ENCODE results near the gene TMEM231. TPM values are rescaled to one million over a fixed set of nuclear protein-coding genes. Genes with fewer than 3 reads are reported as not detected.

Gene TMEM231
- total RNA-seq, 1 donor from 2014 or later = 10.8 TPM

DNA sequence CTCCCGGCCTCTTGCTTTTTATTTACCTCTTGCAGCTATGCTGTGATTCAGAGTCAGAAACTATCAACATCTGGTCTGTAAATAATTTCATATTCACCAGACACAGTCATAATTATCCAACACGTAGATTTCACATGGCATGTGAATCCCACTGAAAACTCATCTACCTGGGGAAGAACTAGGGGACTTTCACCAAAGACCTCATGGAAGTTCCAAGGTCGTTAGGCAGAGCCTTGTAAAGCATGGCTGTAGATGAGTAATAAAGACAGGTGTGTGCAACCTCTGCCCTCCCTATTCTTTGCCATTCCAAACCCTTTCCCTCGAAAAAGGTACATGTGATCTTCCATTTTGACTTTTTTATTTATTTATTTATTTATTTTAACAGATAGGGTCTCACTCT lies 18.3 kb downstream of the TMEM231 start:
- Mint-ChIP-seq H3K27ac (no peak overlapping the region), H3K4me1 (no peaks in the 10 kb centered on the region), H3K27me3 (ENCODE audit: low read depth) (no peaks in the 10 kb centered on the region), H3K4me3 (no peak overlapping the region), H3K36me3 (no peaks in the 10 kb centered on the region), H3K9me3 (no peaks in the 10 kb centered on the region)
- no peak for TF ChIP-seq CTCF (IDR thresholded peaks at IDR 0.05; ENCODE audit: unreplicated experiment)
- DNase-seq (ENCODE audit: low spot score in 2 of 2, unreplicated experiment in 2 of 2) = no peak

GRCh38 chr16:75535901-75536300 lies 20.2 kb downstream of the TMEM231 start, which contains the start of gene CHST5:
TSS of gene CHST5 (minus strand) at chr16:75536108. CDS start at chr16:75530384, 5,724 bp downstream.
- Mint-ChIP-seq H3K9me3 (no peaks in the 10 kb centered on the region), H3K36me3 (no peaks in the 10 kb centered on the region), H3K4me1 (no peaks in the 10 kb centered on the region), H3K27ac (no peak within 1 kb of the TSS), H3K4me3 (no peak within 1 kb of the TSS), H3K27me3 (ENCODE audit: low read depth) (no peaks in the 10 kb centered on the region)
- TF ChIP-seq CTCF (IDR thresholded peaks at IDR 0.05; ENCODE audit: unreplicated experiment) = no peak
- DNase-seq (ENCODE audit: low spot score in 2 of 2, unreplicated experiment in 2 of 2) = no peak

DNA sequence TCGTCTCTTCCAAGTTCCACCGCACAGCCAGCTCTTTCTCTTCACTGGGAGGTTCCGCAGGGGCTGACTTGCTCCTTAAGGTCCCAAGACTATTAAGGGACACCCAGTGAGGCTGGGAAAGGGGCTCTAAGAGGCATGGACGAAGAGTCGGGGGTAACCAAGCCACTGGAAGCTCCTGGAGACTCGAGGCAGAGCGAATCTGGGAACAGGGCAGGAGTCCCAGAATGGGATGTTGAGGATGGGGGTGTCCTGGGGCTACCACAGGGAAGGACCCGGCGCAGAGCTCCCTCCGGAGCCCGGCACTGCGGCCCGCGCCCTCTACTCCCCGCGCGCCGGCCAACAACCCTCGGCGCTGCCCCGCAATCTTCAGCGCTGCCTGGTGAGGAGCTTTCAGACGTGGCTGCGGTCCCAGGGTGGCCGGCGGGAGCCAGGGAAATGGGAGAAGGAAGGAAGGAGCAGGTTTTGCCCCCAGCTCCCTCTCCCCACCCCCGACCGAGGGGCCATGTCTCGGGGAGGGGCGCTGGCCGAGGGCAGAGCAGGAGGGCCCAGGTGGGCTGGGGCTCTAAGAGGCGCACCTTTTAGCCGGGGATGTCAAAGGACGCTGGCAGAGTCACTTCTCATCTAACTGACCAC lies 20.7 kb downstream of the TMEM231 start:
- Mint-ChIP-seq H3K27me3 (ENCODE audit: low read depth) (no peaks in the 10 kb centered on the region), H3K4me1 (no peaks in the 10 kb centered on the region), H3K9me3 (no peaks in the 10 kb centered on the region), H3K36me3 (no peaks in the 10 kb centered on the region), H3K27ac (no peak overlapping the region), H3K4me3 (no peak overlapping the region)
- TF ChIP-seq CTCF (IDR thresholded peaks at IDR 0.05; ENCODE audit: unreplicated experiment) = no peak
- no peak for DNase-seq (ENCODE audit: low spot score in 2 of 2, unreplicated experiment in 2 of 2)

DNA sequence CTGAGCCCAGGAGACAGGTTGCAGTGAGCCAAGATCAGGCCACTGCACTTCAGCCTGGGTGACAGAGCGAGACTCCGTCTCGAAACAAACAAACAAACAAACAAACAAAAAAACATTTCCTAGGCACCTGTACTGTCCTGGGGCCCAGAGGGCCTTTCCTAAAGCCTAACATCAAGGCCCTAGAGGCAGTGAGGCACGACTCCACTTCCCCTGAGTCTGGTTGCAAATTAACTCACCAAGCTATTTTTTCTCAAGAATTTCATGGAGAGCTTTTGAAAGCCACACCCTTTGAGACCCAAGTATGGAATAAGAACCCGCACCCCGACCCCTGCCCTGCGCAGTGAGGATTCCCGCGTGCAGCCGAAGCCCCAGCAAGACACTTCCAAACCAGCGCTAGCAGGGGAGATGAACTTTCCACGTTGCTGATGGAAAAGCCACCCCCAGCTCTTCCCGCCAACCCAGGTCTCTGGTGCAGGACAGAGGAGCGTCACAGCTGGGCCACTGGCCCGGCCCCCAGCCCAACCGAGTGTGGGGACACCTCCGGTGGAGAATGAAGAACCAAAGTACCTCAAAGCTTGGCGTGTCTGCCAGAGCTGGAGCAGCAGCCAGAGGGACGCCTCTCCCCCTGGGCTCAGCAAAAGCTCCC lies 21.4 kb downstream of the TMEM231 start:
- no peaks in the 10 kb centered on the region for H3K9me3 Mint-ChIP-seq
- H3K36me3 Mint-ChIP-seq = no peaks in the 10 kb centered on the region
- no peak overlapping the region for H3K27ac Mint-ChIP-seq
- no peak for DNase-seq (ENCODE audit: low spot score in 2 of 2, unreplicated experiment in 2 of 2)
- no peaks in the 10 kb centered on the region for H3K4me1 Mint-ChIP-seq
- no peaks in the 10 kb centered on the region for H3K27me3 Mint-ChIP-seq (ENCODE audit: low read depth)
- no peak for TF ChIP-seq CTCF (IDR thresholded peaks at IDR 0.05; ENCODE audit: unreplicated experiment)
- no peak overlapping the region for H3K4me3 Mint-ChIP-seq

DNA sequence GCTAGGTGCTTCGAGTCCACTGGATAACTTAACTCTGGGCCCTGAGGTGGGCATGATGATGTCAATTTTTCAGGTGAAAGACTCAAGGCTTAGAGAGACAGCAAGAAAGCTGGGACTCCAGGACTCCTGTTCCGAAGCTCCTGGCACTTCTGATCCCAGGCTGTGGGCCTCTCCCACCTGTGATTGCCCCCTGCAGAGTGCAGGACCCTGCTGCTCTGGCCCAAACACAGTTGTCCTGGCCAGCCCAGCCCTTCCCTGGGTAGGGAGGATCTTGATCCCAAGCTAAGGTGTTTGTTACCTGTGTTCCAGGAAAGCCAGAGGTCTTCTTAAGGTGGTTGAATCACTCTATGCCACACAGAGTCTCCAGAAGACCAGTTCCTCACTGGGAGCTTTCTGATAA lies 23.3 kb downstream of the TMEM231 start:
- H3K9me3 Mint-ChIP-seq = no peaks in the 10 kb centered on the region
- no peak for DNase-seq (ENCODE audit: low spot score in 2 of 2, unreplicated experiment in 2 of 2)
- no peaks in the 10 kb centered on the region for H3K4me1 Mint-ChIP-seq
- H3K27ac Mint-ChIP-seq = no peak overlapping the region
- no peak for TF ChIP-seq CTCF (IDR thresholded peaks at IDR 0.05; ENCODE audit: unreplicated experiment)
- no peaks in the 10 kb centered on the region for H3K27me3 Mint-ChIP-seq (ENCODE audit: low read depth)
- H3K36me3 Mint-ChIP-seq = no peaks in the 10 kb centered on the region
- H3K4me3 Mint-ChIP-seq = no peak overlapping the region
